ENCODE data around the gene SIRT6.

DNA sequence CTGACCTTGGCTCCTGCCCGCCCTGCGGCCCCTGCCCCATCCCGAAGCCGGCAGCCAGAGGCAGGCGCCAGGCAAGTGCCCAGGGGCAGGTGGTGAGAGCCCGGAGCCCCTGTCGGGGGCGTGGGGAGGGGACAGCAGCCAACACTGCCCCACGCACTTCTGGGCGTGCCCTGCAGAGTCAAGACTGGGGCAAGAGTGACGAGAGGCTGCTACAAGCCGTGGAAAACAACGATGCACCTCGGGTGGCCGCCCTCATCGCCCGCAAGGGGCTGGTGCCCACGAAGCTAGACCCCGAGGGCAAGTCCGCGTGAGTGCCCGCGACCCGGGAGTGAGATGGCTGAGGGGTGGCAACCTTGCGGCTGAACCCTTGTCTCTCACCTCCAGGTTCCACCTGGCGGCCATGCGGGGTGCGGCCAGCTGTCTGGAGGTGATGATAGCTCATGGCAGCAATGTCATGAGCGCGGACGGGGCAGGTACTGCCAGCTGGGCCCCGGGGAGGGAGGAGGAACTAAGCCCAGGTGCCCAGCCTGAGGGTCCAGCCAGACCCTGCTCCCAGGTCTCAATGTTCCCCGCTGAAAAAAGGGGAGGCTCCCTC is 17.4 kb upstream of the SIRT6 start:
- TF ChIP-seq, protein P1, sequence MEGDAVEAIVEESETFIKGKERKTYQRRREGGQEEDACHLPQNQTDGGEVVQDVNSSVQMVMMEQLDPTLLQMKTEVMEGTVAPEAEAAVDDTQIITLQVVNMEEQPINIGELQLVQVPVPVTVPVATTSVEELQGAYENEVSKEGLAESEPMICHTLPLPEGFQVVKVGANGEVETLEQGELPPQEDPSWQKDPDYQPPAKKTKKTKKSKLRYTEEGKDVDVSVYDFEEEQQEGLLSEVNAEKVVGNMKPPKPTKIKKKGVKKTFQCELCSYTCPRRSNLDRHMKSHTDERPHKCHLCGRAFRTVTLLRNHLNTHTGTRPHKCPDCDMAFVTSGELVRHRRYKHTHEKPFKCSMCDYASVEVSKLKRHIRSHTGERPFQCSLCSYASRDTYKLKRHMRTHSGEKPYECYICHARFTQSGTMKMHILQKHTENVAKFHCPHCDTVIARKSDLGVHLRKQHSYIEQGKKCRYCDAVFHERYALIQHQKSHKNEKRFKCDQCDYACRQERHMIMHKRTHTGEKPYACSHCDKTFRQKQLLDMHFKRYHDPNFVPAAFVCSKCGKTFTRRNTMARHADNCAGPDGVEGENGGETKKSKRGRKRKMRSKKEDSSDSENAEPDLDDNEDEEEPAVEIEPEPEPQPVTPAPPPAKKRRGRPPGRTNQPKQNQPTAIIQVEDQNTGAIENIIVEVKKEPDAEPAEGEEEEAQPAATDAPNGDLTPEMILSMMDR (IDR thresholded peaks at IDR 0.05; ENCODE audit: extremely low read depth in 1 of 2, insufficient read depth in 1 of 2, low read depth in 1 of 2, low read length in 2 of 2) = no peak
- no peak for TF ChIP-seq JUN (IDR thresholded peaks at IDR 0.05; ENCODE audit: borderline replicate concordance, insufficient read depth, insufficient read length, low read depth)
- TF ChIP-seq, protein P2, sequence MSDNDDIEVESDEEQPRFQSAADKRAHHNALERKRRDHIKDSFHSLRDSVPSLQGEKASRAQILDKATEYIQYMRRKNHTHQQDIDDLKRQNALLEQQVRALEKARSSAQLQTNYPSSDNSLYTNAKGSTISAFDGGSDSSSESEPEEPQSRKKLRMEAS (IDR thresholded peaks at IDR 0.05; ENCODE audit: insufficient read depth, insufficient read length) = no peak
- no peak for TF ChIP-seq POLR2AphosphoS5 (IDR thresholded peaks at IDR 0.05; ENCODE audit: insufficient read depth, low read depth, low read length)
- no peak for TF ChIP-seq EZH2 (IDR thresholded peaks at IDR 0.05; ENCODE audit: borderline replicate concordance, low read depth, low read length, severe bottlenecking)
- TF ChIP-seq MYC (IDR thresholded peaks at IDR 0.05; ENCODE audit: low read depth, low read length) = no peak

All from endothelial cell of umbilical vein (primary cell).